Activated CD8-positive, alpha-beta T cell treated with anti-CD3 and anti-CD28 coated beads for 36 hours (primary cell): ENCODE results near the gene FYTTD1. TPM values are rescaled to one million over a fixed set of nuclear protein-coding genes. Genes with fewer than 3 reads are reported as not detected.

ENCODE experiments used
- ATAC-seq: fragments of 200-7000 bp; cut with Tn5 transposase; one replicate; pipeline ENCODE4 v1.10.0; 2021; ENCODE audit warnings: mild to moderate bottlenecking, moderate library complexity
- CTCF ChIA-PET: fragments of 350-600 bp; sonication (Branson Sonifier 250); formaldehyde crosslinking; loops from one replicate; lab custom pipeline; 2021; ENCODE audit warnings: antibody characterized with exemption; lab: Charles Lee
- POLR2A ChIA-PET: fragments of 350-600 bp; sonication (Branson Sonifier 250); formaldehyde crosslinking; loops from one replicate; lab custom pipeline; 2021; ENCODE audit warnings: antibody characterized with exemption; lab: Charles Lee
- DNase-seq: peaks from one replicate; pipeline ENCODE4 v3.0.0-alpha.2; 2020
- H3K27ac Mint-ChIP-seq: one replicate; pipeline ENCODE4 v1.8.0; 2021; ENCODE audit warnings: mild to moderate bottlenecking, mixed read lengths
- H3K27me3 Mint-ChIP-seq: one replicate; pipeline ENCODE4 v1.8.0; 2021; ENCODE audit warnings: mixed read lengths
- H3K36me3 Mint-ChIP-seq: one replicate; pipeline ENCODE4 v1.8.0; 2021; ENCODE audit warnings: low read depth, mixed read lengths
- H3K4me1 Mint-ChIP-seq: one replicate; pipeline ENCODE4 v1.8.0; 2021; ENCODE audit warnings: low read depth, mixed read lengths
- H3K4me3 Mint-ChIP-seq: one replicate; pipeline ENCODE4 v1.8.0; 2021; ENCODE audit warnings: mild to moderate bottlenecking, moderate library complexity, mixed read lengths
- H3K9me3 Mint-ChIP-seq: one replicate; pipeline ENCODE4 v1.8.0; 2021; ENCODE audit warnings: mixed read lengths
- intact Hi-C: fragments of 100-400 bp; cut with micrococcal nuclease; formaldehyde crosslinking; loops from one replicate; pipeline ENCODE4 v1.10.0; 2022
- total RNA-seq, 2 experiments: library from RNA; stranded (reverse); gene quantifications; one replicate each; pipeline ENCODE4 v1.2.3, GENCODE V29; 2021
- TF ChIP-seq, protein P1 (sequence below): fragments of 200-600 bp; IDR thresholded peaks from one replicate; pipeline ENCODE4 v1.8.0; 2022; ENCODE audit warnings: antibody characterized with exemption, mild to moderate bottlenecking

FYTTD1 gene
- total RNA-seq, 2 experiments from 2014 or later = 25.4 to 27.0 TPM

GRCh38 chr3:197750396-197750831, 731 bp downstream of the FYTTD1 start:
- H3K4me1 Mint-ChIP-seq = peaks cover 37% of the 10 kb centered on the region
- ChIA-PET POLR2A (interaction anchor here (0.8 to 1.8 kb wide), 4 partner anchors 13 to 43 kb away, joined by 3 to 7 read pairs (median 4); no protein-coding TSS in a partner anchor), CTCF (interaction anchor here (1.0 to 1.6 kb wide), 10 partner anchors 9 to 199 kb away, joined by 3 to 5 read pairs (median 4); partner anchors contain the start of gene RPL35A)
- intact Hi-C loops = loop anchor here (5.0 kb wide), 1 partner anchor 52 kb away; no protein-coding TSS in a partner anchor
- DNase-seq (peak; percentile 77), ATAC-seq (peak; percentile 48)
- H3K36me3 Mint-ChIP-seq = no peaks in the 10 kb centered on the region
- H3K9me3 Mint-ChIP-seq = no peaks in the 10 kb centered on the region
- H3K27me3 Mint-ChIP-seq = no peaks in the 10 kb centered on the region
- H3K27ac Mint-ChIP-seq = peak overlapping the region; percentile 92
- H3K4me3 Mint-ChIP-seq = peak overlapping the region; percentile 98
- TF ChIP-seq, protein P1, sequence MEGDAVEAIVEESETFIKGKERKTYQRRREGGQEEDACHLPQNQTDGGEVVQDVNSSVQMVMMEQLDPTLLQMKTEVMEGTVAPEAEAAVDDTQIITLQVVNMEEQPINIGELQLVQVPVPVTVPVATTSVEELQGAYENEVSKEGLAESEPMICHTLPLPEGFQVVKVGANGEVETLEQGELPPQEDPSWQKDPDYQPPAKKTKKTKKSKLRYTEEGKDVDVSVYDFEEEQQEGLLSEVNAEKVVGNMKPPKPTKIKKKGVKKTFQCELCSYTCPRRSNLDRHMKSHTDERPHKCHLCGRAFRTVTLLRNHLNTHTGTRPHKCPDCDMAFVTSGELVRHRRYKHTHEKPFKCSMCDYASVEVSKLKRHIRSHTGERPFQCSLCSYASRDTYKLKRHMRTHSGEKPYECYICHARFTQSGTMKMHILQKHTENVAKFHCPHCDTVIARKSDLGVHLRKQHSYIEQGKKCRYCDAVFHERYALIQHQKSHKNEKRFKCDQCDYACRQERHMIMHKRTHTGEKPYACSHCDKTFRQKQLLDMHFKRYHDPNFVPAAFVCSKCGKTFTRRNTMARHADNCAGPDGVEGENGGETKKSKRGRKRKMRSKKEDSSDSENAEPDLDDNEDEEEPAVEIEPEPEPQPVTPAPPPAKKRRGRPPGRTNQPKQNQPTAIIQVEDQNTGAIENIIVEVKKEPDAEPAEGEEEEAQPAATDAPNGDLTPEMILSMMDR = no peak

GRCh38 chr3:197750858-197751737, 1.4 kb downstream of the FYTTD1 start:
- H3K36me3 Mint-ChIP-seq = no peaks in the 10 kb centered on the region
- peak overlapping the region; percentile 92 for H3K27ac Mint-ChIP-seq
- ChIA-PET POLR2A (interaction anchor here (0.7 to 1.8 kb wide), 5 partner anchors 13 to 321 kb away, joined by 3 to 7 read pairs (median 3); partner anchors contain the start of gene LRCH3), CTCF (interaction anchor here (1.0 to 1.6 kb wide), 10 partner anchors 10 to 199 kb away, joined by 3 to 5 read pairs (median 4); partner anchors contain the start of gene RPL35A)
- intact Hi-C loops = loop anchor here (5.0 kb wide), 1 partner anchor 51 kb away; no protein-coding TSS in a partner anchor
- peaks cover 40% of the 10 kb centered on the region for H3K4me1 Mint-ChIP-seq
- no peaks in the 10 kb centered on the region for H3K9me3 Mint-ChIP-seq
- H3K4me3 Mint-ChIP-seq = peak overlapping the region; percentile 98
- ATAC-seq (no peak), DNase-seq (peak; percentile 65)
- TF ChIP-seq, protein P1 = no peak
- no peaks in the 10 kb centered on the region for H3K27me3 Mint-ChIP-seq

GRCh38 chr3:197752107-197752506, 2.4 kb downstream of the FYTTD1 start:
- Mint-ChIP-seq H3K4me3 (peak overlapping the region; percentile 74), H3K9me3 (no peaks in the 10 kb centered on the region), H3K27me3 (no peaks in the 10 kb centered on the region), H3K36me3 (no peaks in the 10 kb centered on the region), H3K27ac (peak overlapping the region; percentile 79), H3K4me1 (peaks cover 44% of the 10 kb centered on the region)
- ATAC-seq = peak; percentile 13
- CTCF ChIA-PET = no interaction called here
- TF ChIP-seq, protein P1 = no peak
- peak; percentile 48 for DNase-seq
- POLR2A ChIA-PET = no interaction called here
- intact Hi-C loops = loop anchor here (5.0 kb wide), 1 partner anchor 50 kb away; no protein-coding TSS in a partner anchor

GRCh38 chr3:197753263-197753662, 3.6 kb downstream of the FYTTD1 start:
- ChIA-PET CTCF (interaction anchor here (0.6 to 1.0 kb wide), 5 partner anchors 17 to 197 kb away, joined by 3 to 4 read pairs (median 3); no protein-coding TSS in a partner anchor), POLR2A (interaction anchor here (0.9 kb wide), 1 partner anchor 35 kb away, joined by 3 read pairs; no protein-coding TSS in a partner anchor)
- no peaks in the 10 kb centered on the region for H3K9me3 Mint-ChIP-seq
- intact Hi-C loops = loop anchor here (5.0 kb wide), 1 partner anchor 49 kb away; no protein-coding TSS in a partner anchor
- H3K27me3 Mint-ChIP-seq = no peaks in the 10 kb centered on the region
- H3K27ac Mint-ChIP-seq = no peak overlapping the region
- no peaks in the 10 kb centered on the region for H3K36me3 Mint-ChIP-seq
- H3K4me1 Mint-ChIP-seq = peaks cover 44% of the 10 kb centered on the region
- ATAC-seq = no peak
- no peak overlapping the region for H3K4me3 Mint-ChIP-seq
- peak; percentile 11 for DNase-seq
- TF ChIP-seq, protein P1 = no peak
